ENCODE results near the gene ERP44.

DNA sequence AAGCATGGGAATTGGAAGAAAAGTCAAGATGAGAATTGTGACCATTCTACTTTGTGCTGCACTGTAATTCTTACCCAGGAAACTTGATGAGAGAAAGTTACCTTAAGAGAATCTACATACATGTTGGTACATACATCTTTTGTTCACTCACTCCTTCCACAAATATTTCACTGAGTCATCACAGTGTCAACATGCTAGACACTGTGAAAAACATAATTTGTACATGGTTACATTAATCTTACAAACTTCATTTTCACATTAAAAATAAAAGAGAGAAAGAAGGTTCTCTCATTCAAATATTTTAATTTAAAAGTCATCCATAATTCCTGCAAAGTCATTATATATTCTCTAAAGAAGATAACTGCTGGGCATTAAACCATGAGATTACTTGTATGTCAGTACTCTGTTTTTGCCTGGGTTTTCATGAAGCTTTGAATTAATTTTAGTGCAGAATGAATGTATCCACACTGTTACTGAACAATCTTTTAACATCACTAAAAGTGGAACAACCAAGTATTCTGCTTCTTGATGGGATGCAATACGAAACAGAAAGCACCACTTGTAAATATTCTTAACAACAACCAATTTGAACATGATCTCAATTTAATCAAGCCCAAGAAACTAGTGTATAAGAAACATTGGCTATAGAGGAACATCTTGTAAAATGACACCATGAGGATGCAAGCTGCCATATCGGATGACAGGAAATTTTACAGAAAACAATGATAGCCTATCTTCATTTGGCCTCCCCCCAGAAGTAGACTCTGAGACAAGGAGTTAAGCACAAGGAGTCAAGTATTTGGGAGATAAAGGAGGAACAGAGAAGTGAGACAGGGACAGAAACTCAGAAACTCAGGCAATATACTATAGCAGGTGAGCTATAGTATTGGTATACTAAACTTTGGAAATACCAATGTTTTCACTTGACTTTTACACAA lies 28.4 kb downstream of the ERP44 start:
- TF ChIP-seq, protein P1, sequence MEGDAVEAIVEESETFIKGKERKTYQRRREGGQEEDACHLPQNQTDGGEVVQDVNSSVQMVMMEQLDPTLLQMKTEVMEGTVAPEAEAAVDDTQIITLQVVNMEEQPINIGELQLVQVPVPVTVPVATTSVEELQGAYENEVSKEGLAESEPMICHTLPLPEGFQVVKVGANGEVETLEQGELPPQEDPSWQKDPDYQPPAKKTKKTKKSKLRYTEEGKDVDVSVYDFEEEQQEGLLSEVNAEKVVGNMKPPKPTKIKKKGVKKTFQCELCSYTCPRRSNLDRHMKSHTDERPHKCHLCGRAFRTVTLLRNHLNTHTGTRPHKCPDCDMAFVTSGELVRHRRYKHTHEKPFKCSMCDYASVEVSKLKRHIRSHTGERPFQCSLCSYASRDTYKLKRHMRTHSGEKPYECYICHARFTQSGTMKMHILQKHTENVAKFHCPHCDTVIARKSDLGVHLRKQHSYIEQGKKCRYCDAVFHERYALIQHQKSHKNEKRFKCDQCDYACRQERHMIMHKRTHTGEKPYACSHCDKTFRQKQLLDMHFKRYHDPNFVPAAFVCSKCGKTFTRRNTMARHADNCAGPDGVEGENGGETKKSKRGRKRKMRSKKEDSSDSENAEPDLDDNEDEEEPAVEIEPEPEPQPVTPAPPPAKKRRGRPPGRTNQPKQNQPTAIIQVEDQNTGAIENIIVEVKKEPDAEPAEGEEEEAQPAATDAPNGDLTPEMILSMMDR (IDR thresholded peaks at IDR 0.05) = no peak
- TF ChIP-seq POLR2AphosphoS5 (IDR thresholded peaks at IDR 0.05; ENCODE audit: low read depth, low read length) = no peak
- TF ChIP-seq TCF7L2 (IDR thresholded peaks at IDR 0.05; ENCODE audit: low read depth, low read length) = no peak
- TF ChIP-seq, protein P2, sequence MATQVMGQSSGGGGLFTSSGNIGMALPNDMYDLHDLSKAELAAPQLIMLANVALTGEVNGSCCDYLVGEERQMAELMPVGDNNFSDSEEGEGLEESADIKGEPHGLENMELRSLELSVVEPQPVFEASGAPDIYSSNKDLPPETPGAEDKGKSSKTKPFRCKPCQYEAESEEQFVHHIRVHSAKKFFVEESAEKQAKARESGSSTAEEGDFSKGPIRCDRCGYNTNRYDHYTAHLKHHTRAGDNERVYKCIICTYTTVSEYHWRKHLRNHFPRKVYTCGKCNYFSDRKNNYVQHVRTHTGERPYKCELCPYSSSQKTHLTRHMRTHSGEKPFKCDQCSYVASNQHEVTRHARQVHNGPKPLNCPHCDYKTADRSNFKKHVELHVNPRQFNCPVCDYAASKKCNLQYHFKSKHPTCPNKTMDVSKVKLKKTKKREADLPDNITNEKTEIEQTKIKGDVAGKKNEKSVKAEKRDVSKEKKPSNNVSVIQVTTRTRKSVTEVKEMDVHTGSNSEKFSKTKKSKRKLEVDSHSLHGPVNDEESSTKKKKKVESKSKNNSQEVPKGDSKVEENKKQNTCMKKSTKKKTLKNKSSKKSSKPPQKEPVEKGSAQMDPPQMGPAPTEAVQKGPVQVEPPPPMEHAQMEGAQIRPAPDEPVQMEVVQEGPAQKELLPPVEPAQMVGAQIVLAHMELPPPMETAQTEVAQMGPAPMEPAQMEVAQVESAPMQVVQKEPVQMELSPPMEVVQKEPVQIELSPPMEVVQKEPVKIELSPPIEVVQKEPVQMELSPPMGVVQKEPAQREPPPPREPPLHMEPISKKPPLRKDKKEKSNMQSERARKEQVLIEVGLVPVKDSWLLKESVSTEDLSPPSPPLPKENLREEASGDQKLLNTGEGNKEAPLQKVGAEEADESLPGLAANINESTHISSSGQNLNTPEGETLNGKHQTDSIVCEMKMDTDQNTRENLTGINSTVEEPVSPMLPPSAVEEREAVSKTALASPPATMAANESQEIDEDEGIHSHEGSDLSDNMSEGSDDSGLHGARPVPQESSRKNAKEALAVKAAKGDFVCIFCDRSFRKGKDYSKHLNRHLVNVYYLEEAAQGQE (IDR thresholded peaks at IDR 0.05; ENCODE audit: insufficient read depth in 1 of 2, low read depth in 2 of 2, low read length in 1 of 2) = no peak

All from Panc1 (cell line).